ENCODE data around the gene CSNK1G3.

DNA sequence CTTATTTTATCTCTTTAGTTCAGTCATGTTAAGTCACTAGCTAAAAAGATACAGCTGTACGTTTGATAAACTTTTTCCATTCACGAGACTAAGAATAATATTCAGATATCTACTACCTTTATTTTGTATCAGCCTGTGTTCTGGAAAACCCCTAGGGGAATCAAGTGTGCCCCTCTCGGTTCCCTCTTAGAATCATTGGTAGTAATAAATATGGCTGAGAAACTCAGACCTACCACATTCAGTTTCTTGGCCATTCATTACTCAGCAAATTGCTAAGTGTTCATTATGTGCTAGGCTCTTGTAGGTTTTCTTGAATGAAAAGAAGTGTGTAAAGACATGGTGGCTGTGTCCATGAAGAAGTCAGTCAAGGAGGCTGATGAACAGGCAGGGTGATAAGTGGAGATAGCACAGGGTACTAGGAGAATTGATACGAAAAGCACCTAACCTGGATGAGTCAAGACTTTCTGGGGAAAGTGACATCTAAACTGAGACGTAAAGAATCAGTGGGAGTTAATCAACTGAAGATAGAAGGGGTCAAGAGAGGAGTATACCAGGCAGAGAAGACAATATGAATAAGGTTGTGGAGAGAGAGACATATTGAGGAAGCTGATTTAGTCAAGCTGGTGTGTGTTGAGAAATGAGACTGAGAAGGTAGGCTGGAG, 86.2 kb downstream of the CSNK1G3 start:
- no peak for TF ChIP-seq CTCF (optimal IDR thresholded peaks at IDR 0.05 in 1 of 3, IDR thresholded peaks at IDR 0.05 in 1 of 3, conservative IDR thresholded peaks at IDR 0.05 in 1 of 3; ENCODE audit: extremely low read depth in 1 of 3, insufficient read depth in 2 of 3, low read length in 3 of 3)
- no peak for TF ChIP-seq EZH2 (IDR thresholded peaks at IDR 0.05; ENCODE audit: low read length)

All from keratinocyte (primary cell).